WTC11 (cell line): ENCODE results near the gene PPP2R1B. TPM values are rescaled to one million over a fixed set of nuclear protein-coding genes. Genes with fewer than 3 reads are reported as not detected.

Experiments
- ATAC-seq: fragments of 200-7000 bp; cut with Tn5 transposase; 2 replicates; pipeline ENCODE4 v1.10.0; 2021; ENCODE audit warnings: mild to moderate bottlenecking, moderate library complexity
- CTCF ChIA-PET: fragments of 300-600 bp; sonication (Branson Sonifier 250); formaldehyde crosslinking; loops from one replicate; lab custom pipeline; 2021; ENCODE audit warnings: antibody characterized with exemption; lab: Charles Lee
- POLR2A ChIA-PET: fragments of 350-600 bp; sonication (Branson Sonifier 250); formaldehyde crosslinking; loops from one replicate; lab custom pipeline; 2021; ENCODE audit warnings: antibody characterized with exemption; lab: Charles Lee
- DNase-seq: peaks from one replicate; pipeline ENCODE4 v3.0.0; 2021; ENCODE audit warnings: low spot score
- H3K27ac Mint-ChIP-seq: 2 replicates; pipeline ENCODE4 v1.8.0; 2021; ENCODE audit warnings: mixed read lengths
- H3K27me3 Mint-ChIP-seq: 2 replicates; pipeline ENCODE4 v1.8.0; 2021; ENCODE audit warnings: low read depth, mild to moderate bottlenecking, moderate library complexity, mixed read lengths
- H3K36me3 Mint-ChIP-seq: 2 replicates; pipeline ENCODE4 v1.8.0; 2021; ENCODE audit warnings: mixed read lengths
- H3K4me1 Mint-ChIP-seq: 2 replicates; pipeline ENCODE4 v1.8.0; 2022; ENCODE audit warnings: mixed read lengths
- H3K4me3 Mint-ChIP-seq: 2 replicates; pipeline ENCODE4 v1.8.0; 2021; ENCODE audit warnings: mild to moderate bottlenecking, moderate library complexity, mixed read lengths
- H3K9me3 Mint-ChIP-seq: 2 replicates; pipeline ENCODE4 v1.8.0; 2021; ENCODE audit warnings: mixed read lengths
- ELF4 ChIP-seq: sonication (generic); formaldehyde crosslinking; IDR thresholded peaks from 2 replicates; pipeline ENCODE4 v1.8.1; 2022; ENCODE audit warnings: low read depth, mild to moderate bottlenecking, moderate library complexity, missing genetic modification reagents
- EMX1 ChIP-seq: fragments of 250-450 bp; sonication (Bioruptor Pico); IDR thresholded peaks from 2 replicates; pipeline ENCODE4 v1.8.0; 2021; ENCODE audit warnings: mild to moderate bottlenecking
- ESRRA ChIP-seq: sonication (generic); formaldehyde crosslinking; IDR thresholded peaks from 2 replicates; pipeline ENCODE4 v1.8.1; 2022; ENCODE audit warnings: mild to moderate bottlenecking, missing genetic modification reagents, borderline replicate concordance
- FOXK1 ChIP-seq: sonication (generic); formaldehyde crosslinking; IDR thresholded peaks from 2 replicates; pipeline ENCODE4 v1.8.0; 2022; ENCODE audit warnings: mild to moderate bottlenecking, moderate library complexity, missing genetic modification reagents
- FOXP1 ChIP-seq: sonication (generic); formaldehyde crosslinking; IDR thresholded peaks from 2 replicates; pipeline ENCODE4 v1.8.0; 2022; ENCODE audit warnings: missing genetic modification reagents, mild to moderate bottlenecking, moderate library complexity, borderline replicate concordance
- HMGA2 ChIP-seq: fragments of 250-450 bp; sonication (Bioruptor Pico); IDR thresholded peaks from 2 replicates; pipeline ENCODE4 v1.4.0; 2021; ENCODE audit warnings: mild to moderate bottlenecking, moderate library complexity
- IRF2 ChIP-seq: sonication (generic); formaldehyde crosslinking; IDR thresholded peaks from 2 replicates; pipeline ENCODE4 v1.8.0; 2022; ENCODE audit warnings: low read depth, missing genetic modification reagents, borderline replicate concordance
- JAZF1 ChIP-seq: fragments of 250-450 bp; sonication (Bioruptor Pico); IDR thresholded peaks from 2 replicates; pipeline ENCODE4 v1.9.0; 2021; ENCODE audit warnings: moderate library complexity, mild to moderate bottlenecking, inconsistent platforms
- NR1H2 ChIP-seq: sonication (generic); formaldehyde crosslinking; IDR thresholded peaks from 2 replicates; pipeline ENCODE4 v1.9.0; 2021; ENCODE audit warnings: mild to moderate bottlenecking, moderate library complexity, missing genetic modification reagents
- NR2C2 ChIP-seq: sonication (generic); formaldehyde crosslinking; IDR thresholded peaks from 2 replicates; pipeline ENCODE4 v1.8.0; 2022; ENCODE audit warnings: mild to moderate bottlenecking, missing genetic modification reagents
- RELA ChIP-seq: sonication (generic); formaldehyde crosslinking; IDR thresholded peaks from 2 replicates; pipeline ENCODE4 v1.8.1; 2022; ENCODE audit warnings: missing genetic modification reagents, mild to moderate bottlenecking, borderline replicate concordance
- RORB ChIP-seq: fragments of 250-450 bp; sonication (Bioruptor Pico); IDR thresholded peaks from 2 replicates; pipeline ENCODE4 v1.9.0; 2021; ENCODE audit warnings: mild to moderate bottlenecking
- SMAD3 ChIP-seq: sonication (generic); formaldehyde crosslinking; IDR thresholded peaks from 2 replicates; pipeline ENCODE4 v1.8.0; 2022; ENCODE audit warnings: missing genetic modification reagents, mild to moderate bottlenecking, borderline replicate concordance
- TCF7 ChIP-seq: sonication (generic); formaldehyde crosslinking; IDR thresholded peaks from 2 replicates; pipeline ENCODE4 v1.8.0; 2022; ENCODE audit warnings: mild to moderate bottlenecking, low read depth, missing genetic modification reagents, moderate library complexity
- ZNF138 ChIP-seq: sonication (generic); formaldehyde crosslinking; conservative IDR thresholded peaks from 2 replicates; pipeline ENCODE4 v1.8.1; 2022; ENCODE audit warnings: mild to moderate bottlenecking, moderate library complexity, missing genetic modification reagents
- ZNF232 ChIP-seq: sonication (generic); formaldehyde crosslinking; IDR thresholded peaks from 2 replicates; pipeline ENCODE4 v1.8.0; 2022; ENCODE audit warnings: mild to moderate bottlenecking, missing genetic modification reagents
- ZNF416 ChIP-seq: fragments of 250-450 bp; sonication (Bioruptor Pico); IDR thresholded peaks from 2 replicates; pipeline ENCODE4 v1.9.0; 2021; ENCODE audit warnings: mild to moderate bottlenecking, inconsistent platforms
- total RNA-seq: library from RNA; stranded (reverse); gene quantifications from 3 replicates; pipeline ENCODE4 v1.2.3, GENCODE V29; 2021
- TF ChIP-seq, protein P1 (sequence below): sonication (generic); formaldehyde crosslinking; conservative IDR thresholded peaks from 2 replicates; pipeline ENCODE4 v1.8.1; 2022; ENCODE audit warnings: mild to moderate bottlenecking, missing genetic modification reagents
- TF ChIP-seq, protein P2 (sequence below): sonication (generic); formaldehyde crosslinking; IDR thresholded peaks from 2 replicates; pipeline ENCODE4 v1.8.0; 2023; ENCODE audit warnings: missing genetic modification reagents, mild to moderate bottlenecking, borderline replicate concordance
- TF ChIP-seq, protein P3 (sequence below): sonication (generic); formaldehyde crosslinking; IDR thresholded peaks from 2 replicates; pipeline ENCODE4 v1.8.1; 2023; ENCODE audit warnings: mild to moderate bottlenecking, missing genetic modification reagents
- TF ChIP-seq, protein P4 (sequence below): sonication (generic); formaldehyde crosslinking; IDR thresholded peaks from 2 replicates; pipeline ENCODE4 v1.8.1; 2023; ENCODE audit warnings: mild to moderate bottlenecking, missing genetic modification reagents, moderate library complexity
- TF ChIP-seq, protein P5 (sequence below): sonication (generic); formaldehyde crosslinking; conservative IDR thresholded peaks from 2 replicates; pipeline ENCODE4 v1.8.1; 2023; ENCODE audit warnings: mild to moderate bottlenecking, low read depth, missing genetic modification reagents, moderate library complexity
- TF ChIP-seq, protein P6 (sequence below): sonication (generic); formaldehyde crosslinking; IDR thresholded peaks from 2 replicates; pipeline ENCODE4 v1.8.1; 2023; ENCODE audit warnings: mild to moderate bottlenecking, missing genetic modification reagents
- TF ChIP-seq, protein P7 (sequence below): sonication (generic); formaldehyde crosslinking; IDR thresholded peaks from 2 replicates; pipeline ENCODE4 v1.8.1; 2023; ENCODE audit warnings: mild to moderate bottlenecking, missing genetic modification reagents, moderate library complexity

The PPP2R1B gene
- total RNA-seq, 1 experiment from 2014 or later, result 87.7 TPM

DNA sequence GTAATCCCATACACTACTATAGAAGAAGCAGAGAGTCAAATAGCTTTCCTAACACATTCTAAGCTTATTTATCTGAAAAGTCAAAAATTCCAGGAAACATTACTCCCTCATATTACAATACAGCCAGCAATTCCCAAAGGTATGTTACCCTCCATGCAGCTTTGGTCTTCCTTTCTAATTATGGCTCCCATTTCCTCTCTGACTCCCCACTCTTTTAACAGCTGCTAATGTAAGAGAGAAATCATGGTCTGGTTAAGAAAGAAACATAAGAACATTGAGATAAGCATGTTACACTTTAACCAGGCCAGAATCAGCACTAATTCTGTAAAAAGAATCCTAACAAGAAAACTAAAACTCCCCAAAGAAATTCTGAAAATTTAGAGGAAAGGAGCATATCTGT lies 6.8 kb downstream of the PPP2R1B start:
- CTCF ChIA-PET, result no interaction called here
- peaks cover 13% of the 10 kb centered on the region for H3K4me1 Mint-ChIP-seq
- POLR2A ChIA-PET, result no interaction called here
- H3K36me3 Mint-ChIP-seq, result peaks cover 86% of the 10 kb centered on the region
- H3K4me3 Mint-ChIP-seq, result no peak overlapping the region
- H3K27me3 Mint-ChIP-seq, result no peaks in the 10 kb centered on the region
- ATAC-seq, result no peak
- H3K27ac Mint-ChIP-seq, result no peak overlapping the region
- no peaks in the 10 kb centered on the region for H3K9me3 Mint-ChIP-seq
- TF ChIP-seq, protein P1, sequence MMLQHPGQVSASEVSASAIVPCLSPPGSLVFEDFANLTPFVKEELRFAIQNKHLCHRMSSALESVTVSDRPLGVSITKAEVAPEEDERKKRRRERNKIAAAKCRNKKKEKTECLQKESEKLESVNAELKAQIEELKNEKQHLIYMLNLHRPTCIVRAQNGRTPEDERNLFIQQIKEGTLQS (CRISPR knock-in tag), result no peak
- TF ChIP-seq TCF7 (no peak), EMX1 (CRISPR knock-in tag) (no peak), ZNF416 (CRISPR knock-in tag) (no peak), FOXK1 (CRISPR knock-in tag) (no peak), ELF4 (CRISPR knock-in tag) (no peak), ESRRA (CRISPR knock-in tag) (no peak), IRF2 (CRISPR knock-in tag) (no peak), RORB (no peak), NR1H2 (CRISPR knock-in tag) (no peak), JAZF1 (CRISPR knock-in tag) (no peak)
- TF ChIP-seq, protein P2, sequence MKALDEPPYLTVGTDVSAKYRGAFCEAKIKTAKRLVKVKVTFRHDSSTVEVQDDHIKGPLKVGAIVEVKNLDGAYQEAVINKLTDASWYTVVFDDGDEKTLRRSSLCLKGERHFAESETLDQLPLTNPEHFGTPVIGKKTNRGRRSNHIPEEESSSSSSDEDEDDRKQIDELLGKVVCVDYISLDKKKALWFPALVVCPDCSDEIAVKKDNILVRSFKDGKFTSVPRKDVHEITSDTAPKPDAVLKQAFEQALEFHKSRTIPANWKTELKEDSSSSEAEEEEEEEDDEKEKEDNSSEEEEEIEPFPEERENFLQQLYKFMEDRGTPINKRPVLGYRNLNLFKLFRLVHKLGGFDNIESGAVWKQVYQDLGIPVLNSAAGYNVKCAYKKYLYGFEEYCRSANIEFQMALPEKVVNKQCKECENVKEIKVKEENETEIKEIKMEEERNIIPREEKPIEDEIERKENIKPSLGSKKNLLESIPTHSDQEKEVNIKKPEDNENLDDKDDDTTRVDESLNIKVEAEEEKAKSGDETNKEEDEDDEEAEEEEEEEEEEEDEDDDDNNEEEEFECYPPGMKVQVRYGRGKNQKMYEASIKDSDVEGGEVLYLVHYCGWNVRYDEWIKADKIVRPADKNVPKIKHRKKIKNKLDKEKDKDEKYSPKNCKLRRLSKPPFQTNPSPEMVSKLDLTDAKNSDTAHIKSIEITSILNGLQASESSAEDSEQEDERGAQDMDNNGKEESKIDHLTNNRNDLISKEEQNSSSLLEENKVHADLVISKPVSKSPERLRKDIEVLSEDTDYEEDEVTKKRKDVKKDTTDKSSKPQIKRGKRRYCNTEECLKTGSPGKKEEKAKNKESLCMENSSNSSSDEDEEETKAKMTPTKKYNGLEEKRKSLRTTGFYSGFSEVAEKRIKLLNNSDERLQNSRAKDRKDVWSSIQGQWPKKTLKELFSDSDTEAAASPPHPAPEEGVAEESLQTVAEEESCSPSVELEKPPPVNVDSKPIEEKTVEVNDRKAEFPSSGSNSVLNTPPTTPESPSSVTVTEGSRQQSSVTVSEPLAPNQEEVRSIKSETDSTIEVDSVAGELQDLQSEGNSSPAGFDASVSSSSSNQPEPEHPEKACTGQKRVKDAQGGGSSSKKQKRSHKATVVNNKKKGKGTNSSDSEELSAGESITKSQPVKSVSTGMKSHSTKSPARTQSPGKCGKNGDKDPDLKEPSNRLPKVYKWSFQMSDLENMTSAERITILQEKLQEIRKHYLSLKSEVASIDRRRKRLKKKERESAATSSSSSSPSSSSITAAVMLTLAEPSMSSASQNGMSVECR (CRISPR knock-in tag), result no peak
- TF ChIP-seq, protein P3, sequence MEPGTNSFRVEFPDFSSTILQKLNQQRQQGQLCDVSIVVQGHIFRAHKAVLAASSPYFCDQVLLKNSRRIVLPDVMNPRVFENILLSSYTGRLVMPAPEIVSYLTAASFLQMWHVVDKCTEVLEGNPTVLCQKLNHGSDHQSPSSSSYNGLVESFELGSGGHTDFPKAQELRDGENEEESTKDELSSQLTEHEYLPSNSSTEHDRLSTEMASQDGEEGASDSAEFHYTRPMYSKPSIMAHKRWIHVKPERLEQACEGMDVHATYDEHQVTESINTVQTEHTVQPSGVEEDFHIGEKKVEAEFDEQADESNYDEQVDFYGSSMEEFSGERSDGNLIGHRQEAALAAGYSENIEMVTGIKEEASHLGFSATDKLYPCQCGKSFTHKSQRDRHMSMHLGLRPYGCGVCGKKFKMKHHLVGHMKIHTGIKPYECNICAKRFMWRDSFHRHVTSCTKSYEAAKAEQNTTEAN (CRISPR knock-in tag), result no peak
- TF ChIP-seq, all 79 proteins: peak for 0
- DNase-seq, result no peak

DNA sequence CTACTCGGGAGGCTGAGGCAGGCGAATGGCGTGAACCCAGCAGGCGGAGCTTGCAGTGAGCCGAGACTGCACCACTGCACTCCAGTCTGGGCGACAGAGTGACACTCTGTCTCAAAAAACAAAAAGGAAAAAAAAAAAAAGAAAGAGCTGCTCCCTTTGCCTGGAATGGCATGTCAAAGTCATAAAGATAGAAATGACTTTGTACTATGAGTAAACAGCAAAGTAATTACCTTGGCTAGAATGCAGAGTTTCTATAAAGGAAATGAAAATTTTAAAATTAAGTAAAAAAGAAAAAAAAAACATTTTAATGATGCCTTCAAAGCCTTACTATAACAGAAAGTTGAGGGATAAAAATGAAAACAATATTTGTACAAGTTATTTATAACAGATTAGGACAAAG lies 10.1 kb downstream of the PPP2R1B start:
- Mint-ChIP-seq H3K27ac (no peak overlapping the region), H3K9me3 (no peaks in the 10 kb centered on the region), H3K27me3 (no peaks in the 10 kb centered on the region; the same call in 1 of the 2 replicates), H3K4me3 (no peak overlapping the region), H3K4me1 (no peaks in the 10 kb centered on the region), H3K36me3 (peaks cover 85% of the 10 kb centered on the region)
- ChIA-PET CTCF (no interaction called here), POLR2A (interaction anchor here (0.7 kb wide), 1 partner anchor 241 kb away, joined by 6 read pairs; no protein-coding TSS in a partner anchor)
- ATAC-seq (no peak), DNase-seq (no peak)
- TF ChIP-seq FOXP1 (CRISPR knock-in tag), result no peak
- TF ChIP-seq, protein P4, sequence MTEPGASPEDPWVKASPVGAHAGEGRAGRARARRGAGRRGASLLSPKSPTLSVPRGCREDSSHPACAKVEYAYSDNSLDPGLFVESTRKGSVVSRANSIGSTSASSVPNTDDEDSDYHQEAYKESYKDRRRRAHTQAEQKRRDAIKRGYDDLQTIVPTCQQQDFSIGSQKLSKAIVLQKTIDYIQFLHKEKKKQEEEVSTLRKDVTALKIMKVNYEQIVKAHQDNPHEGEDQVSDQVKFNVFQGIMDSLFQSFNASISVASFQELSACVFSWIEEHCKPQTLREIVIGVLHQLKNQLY (CRISPR knock-in tag), result no peak
- TF ChIP-seq ZNF138 (CRISPR knock-in tag), result no peak
- TF ChIP-seq, protein P5, sequence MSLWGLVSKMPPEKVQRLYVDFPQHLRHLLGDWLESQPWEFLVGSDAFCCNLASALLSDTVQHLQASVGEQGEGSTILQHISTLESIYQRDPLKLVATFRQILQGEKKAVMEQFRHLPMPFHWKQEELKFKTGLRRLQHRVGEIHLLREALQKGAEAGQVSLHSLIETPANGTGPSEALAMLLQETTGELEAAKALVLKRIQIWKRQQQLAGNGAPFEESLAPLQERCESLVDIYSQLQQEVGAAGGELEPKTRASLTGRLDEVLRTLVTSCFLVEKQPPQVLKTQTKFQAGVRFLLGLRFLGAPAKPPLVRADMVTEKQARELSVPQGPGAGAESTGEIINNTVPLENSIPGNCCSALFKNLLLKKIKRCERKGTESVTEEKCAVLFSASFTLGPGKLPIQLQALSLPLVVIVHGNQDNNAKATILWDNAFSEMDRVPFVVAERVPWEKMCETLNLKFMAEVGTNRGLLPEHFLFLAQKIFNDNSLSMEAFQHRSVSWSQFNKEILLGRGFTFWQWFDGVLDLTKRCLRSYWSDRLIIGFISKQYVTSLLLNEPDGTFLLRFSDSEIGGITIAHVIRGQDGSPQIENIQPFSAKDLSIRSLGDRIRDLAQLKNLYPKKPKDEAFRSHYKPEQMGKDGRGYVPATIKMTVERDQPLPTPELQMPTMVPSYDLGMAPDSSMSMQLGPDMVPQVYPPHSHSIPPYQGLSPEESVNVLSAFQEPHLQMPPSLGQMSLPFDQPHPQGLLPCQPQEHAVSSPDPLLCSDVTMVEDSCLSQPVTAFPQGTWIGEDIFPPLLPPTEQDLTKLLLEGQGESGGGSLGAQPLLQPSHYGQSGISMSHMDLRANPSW, result no peak
- no peak for TF ChIP-seq HMGA2 (CRISPR knock-in tag)
- TF ChIP-seq SMAD3 (CRISPR knock-in tag), result no peak
- TF ChIP-seq NR2C2 (CRISPR knock-in tag), result no peak
- no peak for TF ChIP-seq ZNF232 (CRISPR knock-in tag)
- TF ChIP-seq, protein P6, sequence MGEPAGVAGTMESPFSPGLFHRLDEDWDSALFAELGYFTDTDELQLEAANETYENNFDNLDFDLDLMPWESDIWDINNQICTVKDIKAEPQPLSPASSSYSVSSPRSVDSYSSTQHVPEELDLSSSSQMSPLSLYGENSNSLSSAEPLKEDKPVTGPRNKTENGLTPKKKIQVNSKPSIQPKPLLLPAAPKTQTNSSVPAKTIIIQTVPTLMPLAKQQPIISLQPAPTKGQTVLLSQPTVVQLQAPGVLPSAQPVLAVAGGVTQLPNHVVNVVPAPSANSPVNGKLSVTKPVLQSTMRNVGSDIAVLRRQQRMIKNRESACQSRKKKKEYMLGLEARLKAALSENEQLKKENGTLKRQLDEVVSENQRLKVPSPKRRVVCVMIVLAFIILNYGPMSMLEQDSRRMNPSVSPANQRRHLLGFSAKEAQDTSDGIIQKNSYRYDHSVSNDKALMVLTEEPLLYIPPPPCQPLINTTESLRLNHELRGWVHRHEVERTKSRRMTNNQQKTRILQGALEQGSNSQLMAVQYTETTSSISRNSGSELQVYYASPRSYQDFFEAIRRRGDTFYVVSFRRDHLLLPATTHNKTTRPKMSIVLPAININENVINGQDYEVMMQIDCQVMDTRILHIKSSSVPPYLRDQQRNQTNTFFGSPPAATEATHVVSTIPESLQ, result no peak
- TF ChIP-seq RELA (CRISPR knock-in tag), result no peak
- TF ChIP-seq, protein P7, sequence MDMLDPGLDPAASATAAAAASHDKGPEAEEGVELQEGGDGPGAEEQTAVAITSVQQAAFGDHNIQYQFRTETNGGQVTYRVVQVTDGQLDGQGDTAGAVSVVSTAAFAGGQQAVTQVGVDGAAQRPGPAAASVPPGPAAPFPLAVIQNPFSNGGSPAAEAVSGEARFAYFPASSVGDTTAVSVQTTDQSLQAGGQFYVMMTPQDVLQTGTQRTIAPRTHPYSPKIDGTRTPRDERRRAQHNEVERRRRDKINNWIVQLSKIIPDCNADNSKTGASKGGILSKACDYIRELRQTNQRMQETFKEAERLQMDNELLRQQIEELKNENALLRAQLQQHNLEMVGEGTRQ, result no peak
